T-helper 1 cell treated with Interleukin-12 subunit alpha and Interleukin-12 subunit beta and Interleukin-4 antibody, amounts not matched to agents 30 μg/mL and 1 μg/mL, for 36 hours (primary cell): Measurements from ENCODE around the gene ARHGAP26.
A peak's percentile ranks its signal among the peaks of the same experiment; 100 is the strongest.

Experiments used
- H3K27ac Mint-ChIP-seq: one replicate; pipeline ENCODE4 v1.8.0; 2021; ENCODE audit warnings: mild to moderate bottlenecking, mixed read lengths
- H3K27me3 Mint-ChIP-seq: one replicate; pipeline ENCODE4 v1.8.0; 2021; ENCODE audit warnings: low read depth, mixed read lengths
- H3K36me3 Mint-ChIP-seq: one replicate; pipeline ENCODE4 v1.8.0; 2021; ENCODE audit warnings: low read depth, mixed read lengths
- H3K4me1 Mint-ChIP-seq: one replicate; pipeline ENCODE4 v1.8.0; 2021; ENCODE audit warnings: low read depth, mixed read lengths
- H3K4me3 Mint-ChIP-seq: one replicate; pipeline ENCODE4 v1.8.0; 2021; ENCODE audit warnings: mild to moderate bottlenecking, moderate library complexity, mixed read lengths
- H3K9me3 Mint-ChIP-seq: one replicate; pipeline ENCODE4 v1.8.0; 2021; ENCODE audit warnings: mixed read lengths

The ARHGAP26 gene

GRCh38 chr5:142807372-142807911, 37.3 kb downstream of the ARHGAP26 start:
- H3K4me1 Mint-ChIP-seq, result peaks cover 32% of the 10 kb centered on the region
- no peaks in the 10 kb centered on the region for H3K27me3 Mint-ChIP-seq
- no peaks in the 10 kb centered on the region for H3K36me3 Mint-ChIP-seq
- no peak overlapping the region for H3K27ac Mint-ChIP-seq
- no peaks in the 10 kb centered on the region for H3K9me3 Mint-ChIP-seq
- H3K4me3 Mint-ChIP-seq, result no peak overlapping the region

GRCh38 chr5:142808878-142809598, 38.9 kb downstream of the ARHGAP26 start:
- no peaks in the 10 kb centered on the region for H3K27me3 Mint-ChIP-seq
- peaks cover 1% of the 10 kb centered on the region for H3K36me3 Mint-ChIP-seq
- peaks cover 26% of the 10 kb centered on the region for H3K4me1 Mint-ChIP-seq
- no peaks in the 10 kb centered on the region for H3K9me3 Mint-ChIP-seq
- H3K4me3 Mint-ChIP-seq, result no peak overlapping the region
- H3K27ac Mint-ChIP-seq, result no peak overlapping the region

GRCh38 chr5:142810081-142810480, 39.9 kb downstream of the ARHGAP26 start:
- Mint-ChIP-seq H3K9me3 (no peaks in the 10 kb centered on the region), H3K4me1 (peaks cover 26% of the 10 kb centered on the region), H3K27me3 (no peaks in the 10 kb centered on the region), H3K27ac (no peak overlapping the region), H3K36me3 (peaks cover 5% of the 10 kb centered on the region), H3K4me3 (no peak overlapping the region)

- Mint-ChIP-seq H3K27me3 (no peaks in the 10 kb centered on the region), H3K36me3 (peaks cover 5% of the 10 kb centered on the region), H3K27ac (no peak overlapping the region), H3K4me1 (peaks cover 24% of the 10 kb centered on the region), H3K9me3 (no peaks in the 10 kb centered on the region), H3K4me3 (no peak overlapping the region)
Observed at GRCh38 chr5:142810743-142811290, 40.6 kb downstream of the ARHGAP26 start.

- Mint-ChIP-seq H3K27ac (no peak overlapping the region), H3K27me3 (no peaks in the 10 kb centered on the region), H3K36me3 (peaks cover 5% of the 10 kb centered on the region), H3K4me1 (peaks cover 27% of the 10 kb centered on the region), H3K4me3 (no peak overlapping the region), H3K9me3 (no peaks in the 10 kb centered on the region)
Observed at GRCh38 chr5:142811866-142812557, 41.8 kb downstream of the ARHGAP26 start.

GRCh38 chr5:142813220-142813619, 43.0 kb downstream of the ARHGAP26 start:
- no peaks in the 10 kb centered on the region for H3K9me3 Mint-ChIP-seq
- peaks cover 29% of the 10 kb centered on the region for H3K4me1 Mint-ChIP-seq
- no peaks in the 10 kb centered on the region for H3K27me3 Mint-ChIP-seq
- no peak overlapping the region for H3K4me3 Mint-ChIP-seq
- H3K27ac Mint-ChIP-seq, result no peak overlapping the region
- peaks cover 5% of the 10 kb centered on the region for H3K36me3 Mint-ChIP-seq

GRCh38 chr5:142814122-142814521, 43.9 kb downstream of the ARHGAP26 start:
- peaks cover 5% of the 10 kb centered on the region for H3K36me3 Mint-ChIP-seq
- no peak overlapping the region for H3K27ac Mint-ChIP-seq
- H3K27me3 Mint-ChIP-seq, result no peaks in the 10 kb centered on the region
- peaks cover 22% of the 10 kb centered on the region for H3K4me1 Mint-ChIP-seq
- H3K9me3 Mint-ChIP-seq, result no peaks in the 10 kb centered on the region
- no peak overlapping the region for H3K4me3 Mint-ChIP-seq

- H3K4me1 Mint-ChIP-seq, result peaks cover 22% of the 10 kb centered on the region
- H3K27ac Mint-ChIP-seq, result no peak overlapping the region
- H3K9me3 Mint-ChIP-seq, result no peaks in the 10 kb centered on the region
- no peak overlapping the region for H3K4me3 Mint-ChIP-seq
- H3K36me3 Mint-ChIP-seq, result peaks cover 5% of the 10 kb centered on the region
- H3K27me3 Mint-ChIP-seq, result no peaks in the 10 kb centered on the region
Observed at GRCh38 chr5:142815469-142815868, 45.3 kb downstream of the ARHGAP26 start.

- H3K27me3 Mint-ChIP-seq, result no peaks in the 10 kb centered on the region
- H3K36me3 Mint-ChIP-seq, result peaks cover 9% of the 10 kb centered on the region
- H3K4me3 Mint-ChIP-seq, result no peak overlapping the region
- H3K9me3 Mint-ChIP-seq, result peaks cover 4% of the 10 kb centered on the region
- peaks cover 28% of the 10 kb centered on the region for H3K4me1 Mint-ChIP-seq
- H3K27ac Mint-ChIP-seq, result no peak overlapping the region
Observed at GRCh38 chr5:142816531-142817430, 46.6 kb downstream of the ARHGAP26 start.

- Mint-ChIP-seq H3K4me1 (peaks cover 36% of the 10 kb centered on the region), H3K36me3 (peaks cover 9% of the 10 kb centered on the region), H3K4me3 (no peak overlapping the region), H3K27ac (no peak overlapping the region), H3K27me3 (no peaks in the 10 kb centered on the region), H3K9me3 (peaks cover 4% of the 10 kb centered on the region)
Observed at GRCh38 chr5:142817949-142818431, 47.8 kb downstream of the ARHGAP26 start.

- peaks cover 6% of the 10 kb centered on the region for H3K36me3 Mint-ChIP-seq
- H3K9me3 Mint-ChIP-seq, result peaks cover 4% of the 10 kb centered on the region
- H3K27ac Mint-ChIP-seq, result no peak overlapping the region
- no peaks in the 10 kb centered on the region for H3K27me3 Mint-ChIP-seq
- H3K4me3 Mint-ChIP-seq, result no peak overlapping the region
- H3K4me1 Mint-ChIP-seq, result peaks cover 45% of the 10 kb centered on the region
Observed at GRCh38 chr5:142819292-142819691, 49.1 kb downstream of the ARHGAP26 start.

GRCh38 chr5:142819825-142820224, 49.6 kb downstream of the ARHGAP26 start:
- Mint-ChIP-seq H3K9me3 (peaks cover 4% of the 10 kb centered on the region), H3K4me1 (peaks cover 45% of the 10 kb centered on the region), H3K4me3 (no peak overlapping the region), H3K27me3 (no peaks in the 10 kb centered on the region), H3K27ac (peak overlapping the region; percentile 21), H3K36me3 (peaks cover 4% of the 10 kb centered on the region)

- no peak overlapping the region for H3K27ac Mint-ChIP-seq
- H3K4me1 Mint-ChIP-seq, result peaks cover 48% of the 10 kb centered on the region
- peaks cover 4% of the 10 kb centered on the region for H3K9me3 Mint-ChIP-seq
- peaks cover 4% of the 10 kb centered on the region for H3K36me3 Mint-ChIP-seq
- H3K4me3 Mint-ChIP-seq, result no peak overlapping the region
- no peaks in the 10 kb centered on the region for H3K27me3 Mint-ChIP-seq
Observed at GRCh38 chr5:142820447-142820846, 50.3 kb downstream of the ARHGAP26 start.
